ENCODE measurements around the gene UNKL.

UNKL gene

GRCh38 chr16:1341495-1342420 lies 72.7 kb downstream of the UNKL start:
- H3K27me3 ChIP-seq (replicated peaks; ENCODE audit: control insufficient read depth, insufficient read depth, low read length, poor library complexity, severe bottlenecking) = no peaks in the 10 kb centered on the region
- peak overlapping the region; percentile 53 for H3K4me3 ChIP-seq (ENCODE audit: insufficient read depth, low read depth, low read length, poor library complexity, severe bottlenecking)
- H3K4me1 ChIP-seq (ENCODE audit: control insufficient read depth, insufficient read depth, low read length, poor library complexity, severe bottlenecking) = peaks cover 12% of the 10 kb centered on the region
- H3K9me3 ChIP-seq (ENCODE audit: control insufficient read depth, low read length) = no peaks in the 10 kb centered on the region
- no peaks in the 10 kb centered on the region for H3K36me3 ChIP-seq (ENCODE audit: control insufficient read depth, insufficient read depth, low read length)
- DNase-seq = no peak
- H3K27ac ChIP-seq (ENCODE audit: insufficient read depth, low read length, poor library complexity, severe bottlenecking) = peak overlapping the region; percentile 26

- Histone ChIP-seq H3K9me3 (ENCODE audit: control insufficient read depth, low read length) (no peaks in the 10 kb centered on the region), H3K27ac (ENCODE audit: insufficient read depth, low read length, poor library complexity, severe bottlenecking) (no peak overlapping the region), H3K27me3 (replicated peaks; ENCODE audit: control insufficient read depth, insufficient read depth, low read length, poor library complexity, severe bottlenecking) (no peaks in the 10 kb centered on the region), H3K36me3 (ENCODE audit: control insufficient read depth, insufficient read depth, low read length) (no peaks in the 10 kb centered on the region), H3K4me3 (ENCODE audit: insufficient read depth, low read depth, low read length, poor library complexity, severe bottlenecking) (no peak overlapping the region), H3K4me1 (ENCODE audit: control insufficient read depth, insufficient read depth, low read length, poor library complexity, severe bottlenecking) (peaks cover 12% of the 10 kb centered on the region)
- no peak for DNase-seq
Measured at GRCh38 chr16:1340730-1341494, 73.6 kb downstream of the UNKL start.

- peaks cover 6% of the 10 kb centered on the region for H3K27me3 ChIP-seq (replicated peaks; ENCODE audit: control insufficient read depth, insufficient read depth, low read length, poor library complexity, severe bottlenecking)
- no peak overlapping the region for H3K4me3 ChIP-seq (ENCODE audit: insufficient read depth, low read depth, low read length, poor library complexity, severe bottlenecking)
- no peak overlapping the region for H3K27ac ChIP-seq (ENCODE audit: insufficient read depth, low read length, poor library complexity, severe bottlenecking)
- peaks cover 18% of the 10 kb centered on the region for H3K4me1 ChIP-seq (ENCODE audit: control insufficient read depth, insufficient read depth, low read length, poor library complexity, severe bottlenecking)
- DNase-seq = no peak
- no peaks in the 10 kb centered on the region for H3K36me3 ChIP-seq (ENCODE audit: control insufficient read depth, insufficient read depth, low read length)
- H3K9me3 ChIP-seq (ENCODE audit: control insufficient read depth, low read length) = no peaks in the 10 kb centered on the region
Measured at GRCh38 chr16:1338855-1339675, 75.4 kb downstream of the UNKL start.

GRCh38 chr16:1338119-1338730 lies 76.3 kb downstream of the UNKL start:
- no peak overlapping the region for H3K4me3 ChIP-seq (ENCODE audit: insufficient read depth, low read depth, low read length, poor library complexity, severe bottlenecking)
- peaks cover 13% of the 10 kb centered on the region for H3K27me3 ChIP-seq (replicated peaks; ENCODE audit: control insufficient read depth, insufficient read depth, low read length, poor library complexity, severe bottlenecking)
- H3K9me3 ChIP-seq (ENCODE audit: control insufficient read depth, low read length) = no peaks in the 10 kb centered on the region
- H3K36me3 ChIP-seq (ENCODE audit: control insufficient read depth, insufficient read depth, low read length) = no peaks in the 10 kb centered on the region
- DNase-seq = no peak
- no peak overlapping the region for H3K27ac ChIP-seq (ENCODE audit: insufficient read depth, low read length, poor library complexity, severe bottlenecking)
- H3K4me1 ChIP-seq (ENCODE audit: control insufficient read depth, insufficient read depth, low read length, poor library complexity, severe bottlenecking) = peaks cover 25% of the 10 kb centered on the region

GRCh38 chr16:1337486-1337885 lies 77.0 kb downstream of the UNKL start:
- DNase-seq = no peak
- no peak overlapping the region for H3K27ac ChIP-seq (ENCODE audit: insufficient read depth, low read length, poor library complexity, severe bottlenecking)
- no peaks in the 10 kb centered on the region for H3K9me3 ChIP-seq (ENCODE audit: control insufficient read depth, low read length)
- peaks cover 21% of the 10 kb centered on the region for H3K27me3 ChIP-seq (replicated peaks; ENCODE audit: control insufficient read depth, insufficient read depth, low read length, poor library complexity, severe bottlenecking)
- H3K36me3 ChIP-seq (ENCODE audit: control insufficient read depth, insufficient read depth, low read length) = no peaks in the 10 kb centered on the region
- H3K4me3 ChIP-seq (ENCODE audit: insufficient read depth, low read depth, low read length, poor library complexity, severe bottlenecking) = no peak overlapping the region
- peaks cover 30% of the 10 kb centered on the region for H3K4me1 ChIP-seq (ENCODE audit: control insufficient read depth, insufficient read depth, low read length, poor library complexity, severe bottlenecking)

GRCh38 chr16:1336619-1337018 lies 77.9 kb downstream of the UNKL start:
- Histone ChIP-seq H3K9me3 (ENCODE audit: control insufficient read depth, low read length) (no peaks in the 10 kb centered on the region), H3K27me3 (replicated peaks; ENCODE audit: control insufficient read depth, insufficient read depth, low read length, poor library complexity, severe bottlenecking) (peaks cover 23% of the 10 kb centered on the region), H3K36me3 (ENCODE audit: control insufficient read depth, insufficient read depth, low read length) (no peaks in the 10 kb centered on the region), H3K4me3 (ENCODE audit: insufficient read depth, low read depth, low read length, poor library complexity, severe bottlenecking) (no peak overlapping the region), H3K27ac (ENCODE audit: insufficient read depth, low read length, poor library complexity, severe bottlenecking) (no peak overlapping the region), H3K4me1 (ENCODE audit: control insufficient read depth, insufficient read depth, low read length, poor library complexity, severe bottlenecking) (peaks cover 30% of the 10 kb centered on the region)
- DNase-seq = no peak

- H3K27ac ChIP-seq (ENCODE audit: insufficient read depth, low read length, poor library complexity, severe bottlenecking) = no peak overlapping the region
- no peaks in the 10 kb centered on the region for H3K9me3 ChIP-seq (ENCODE audit: control insufficient read depth, low read length)
- DNase-seq = no peak
- H3K4me3 ChIP-seq (ENCODE audit: insufficient read depth, low read depth, low read length, poor library complexity, severe bottlenecking) = no peak overlapping the region
- H3K4me1 ChIP-seq (ENCODE audit: control insufficient read depth, insufficient read depth, low read length, poor library complexity, severe bottlenecking) = peaks cover 35% of the 10 kb centered on the region
- H3K36me3 ChIP-seq (ENCODE audit: control insufficient read depth, insufficient read depth, low read length) = no peaks in the 10 kb centered on the region
- peaks cover 23% of the 10 kb centered on the region for H3K27me3 ChIP-seq (replicated peaks; ENCODE audit: control insufficient read depth, insufficient read depth, low read length, poor library complexity, severe bottlenecking)
Measured at GRCh38 chr16:1335996-1336395, 78.5 kb downstream of the UNKL start.

GRCh38 chr16:1335211-1335971 lies 79.1 kb downstream of the UNKL start:
- H3K4me3 ChIP-seq (ENCODE audit: insufficient read depth, low read depth, low read length, poor library complexity, severe bottlenecking) = no peak overlapping the region
- no peaks in the 10 kb centered on the region for H3K9me3 ChIP-seq (ENCODE audit: control insufficient read depth, low read length)
- no peak for DNase-seq
- H3K36me3 ChIP-seq (ENCODE audit: control insufficient read depth, insufficient read depth, low read length) = no peaks in the 10 kb centered on the region
- H3K4me1 ChIP-seq (ENCODE audit: control insufficient read depth, insufficient read depth, low read length, poor library complexity, severe bottlenecking) = peaks cover 35% of the 10 kb centered on the region
- peaks cover 23% of the 10 kb centered on the region for H3K27me3 ChIP-seq (replicated peaks; ENCODE audit: control insufficient read depth, insufficient read depth, low read length, poor library complexity, severe bottlenecking)
- no peak overlapping the region for H3K27ac ChIP-seq (ENCODE audit: insufficient read depth, low read length, poor library complexity, severe bottlenecking)

GRCh38 chr16:1334739-1335138 lies 79.8 kb downstream of the UNKL start:
- DNase-seq = no peak
- Histone ChIP-seq H3K4me1 (ENCODE audit: control insufficient read depth, insufficient read depth, low read length, poor library complexity, severe bottlenecking) (peaks cover 35% of the 10 kb centered on the region), H3K27me3 (replicated peaks; ENCODE audit: control insufficient read depth, insufficient read depth, low read length, poor library complexity, severe bottlenecking) (peaks cover 23% of the 10 kb centered on the region), H3K4me3 (ENCODE audit: insufficient read depth, low read depth, low read length, poor library complexity, severe bottlenecking) (peak overlapping the region; percentile 45), H3K9me3 (ENCODE audit: control insufficient read depth, low read length) (no peaks in the 10 kb centered on the region), H3K36me3 (ENCODE audit: control insufficient read depth, insufficient read depth, low read length) (no peaks in the 10 kb centered on the region), H3K27ac (ENCODE audit: insufficient read depth, low read length, poor library complexity, severe bottlenecking) (no peak overlapping the region)

Data from effector memory CD4-positive, alpha-beta T cell (primary cell).